ENCODE measurements around the gene RC3H2.

Gene RC3H2

DNA sequence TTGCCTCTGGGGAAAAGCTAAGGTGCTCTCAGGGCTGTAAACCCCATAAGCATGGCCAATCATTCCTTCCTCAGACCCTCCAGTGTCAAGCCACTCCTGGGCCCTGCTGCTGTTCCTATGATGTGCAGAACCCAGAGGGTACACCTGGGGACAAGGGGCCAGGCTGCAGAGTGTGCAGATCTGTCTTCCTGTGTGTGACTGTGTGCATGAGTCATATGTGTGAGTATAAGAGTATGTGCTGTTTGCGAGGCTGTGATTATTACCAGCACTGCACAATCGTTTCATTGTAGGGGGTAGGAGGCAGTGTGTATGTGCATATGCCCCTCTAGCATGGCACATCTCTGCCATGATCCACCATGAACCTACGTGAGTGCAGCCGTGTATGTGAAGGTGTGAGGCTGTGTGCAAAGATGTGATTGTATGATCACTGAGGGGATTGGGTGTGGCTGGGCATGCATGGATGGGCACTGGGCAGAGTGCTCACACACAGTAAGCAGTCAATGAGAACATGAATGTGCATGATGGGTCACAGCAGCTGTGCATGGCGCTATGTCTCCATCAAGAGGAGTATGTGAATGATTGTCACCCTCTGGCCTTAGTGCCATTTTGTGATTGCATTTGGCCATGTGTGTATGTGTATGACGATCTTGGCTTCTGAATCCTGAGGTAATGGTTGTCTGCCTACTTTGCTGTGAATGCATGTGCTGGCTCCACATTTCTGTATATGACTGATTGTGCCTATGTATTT, 107.7 kb downstream of the RC3H2 start:
- no peak for DNase-seq
